Measurements from ENCODE around the gene RTKN.

- TF ChIP-seq POLR2A (IDR thresholded peaks at IDR 0.05): no peak
- no peak for TF ChIP-seq CTCF (IDR thresholded peaks at IDR 0.05)
These were observed 27.3 kb downstream of the RTKN start for GRCh38 chr2:74414441-74414840.
